ENCODE data around the gene RGS6.
A peak's percentile ranks its signal among the peaks of the same experiment; 100 is the strongest.

Gene RGS6

DNA sequence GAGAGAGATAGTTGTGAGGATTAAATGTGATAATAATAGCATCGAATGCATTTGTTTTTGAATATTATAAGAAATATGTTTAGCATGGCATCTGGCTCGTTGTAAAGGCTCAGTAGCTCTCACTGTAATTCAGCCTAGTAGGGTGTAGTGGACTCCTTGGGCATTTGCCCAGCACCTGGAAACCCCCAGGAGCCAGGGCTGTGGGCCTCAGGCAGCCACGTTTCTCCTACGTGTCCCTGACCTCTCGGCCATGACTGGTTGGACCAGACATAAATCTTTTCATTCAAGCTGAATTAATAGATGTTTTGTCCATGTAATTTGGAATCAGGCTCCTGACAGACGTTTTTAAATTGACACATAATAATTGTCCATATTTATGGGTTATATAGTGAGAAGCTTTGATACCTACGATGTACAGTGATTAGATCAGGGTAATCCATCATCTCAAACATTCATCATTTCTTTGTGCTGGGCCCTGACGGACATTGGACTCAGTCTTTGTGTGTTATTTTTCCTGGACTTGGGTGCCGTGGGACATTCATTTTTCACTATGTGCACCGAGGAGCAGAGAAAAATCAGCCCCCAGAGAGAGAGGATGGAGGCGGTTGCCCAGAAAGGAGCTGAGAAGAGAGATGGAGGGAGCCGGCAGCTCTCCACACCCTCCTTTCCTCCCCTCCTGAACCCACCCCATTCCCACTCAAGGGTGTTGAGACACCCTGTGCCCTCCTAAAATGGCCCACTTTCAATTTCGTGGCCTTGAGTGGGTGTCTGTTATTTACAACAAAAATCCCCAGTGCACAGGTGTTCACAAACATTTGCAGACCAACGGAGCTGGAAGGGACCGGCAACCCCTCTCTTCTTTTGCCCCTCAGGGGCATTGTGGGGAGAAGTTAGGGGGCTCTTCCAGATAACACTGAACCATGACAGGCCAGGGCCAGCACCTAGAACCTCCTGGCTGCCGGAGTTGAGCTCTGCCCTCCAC lies 665.3 kb downstream of the RGS6 start:
- DNase-seq = no peak

DNA sequence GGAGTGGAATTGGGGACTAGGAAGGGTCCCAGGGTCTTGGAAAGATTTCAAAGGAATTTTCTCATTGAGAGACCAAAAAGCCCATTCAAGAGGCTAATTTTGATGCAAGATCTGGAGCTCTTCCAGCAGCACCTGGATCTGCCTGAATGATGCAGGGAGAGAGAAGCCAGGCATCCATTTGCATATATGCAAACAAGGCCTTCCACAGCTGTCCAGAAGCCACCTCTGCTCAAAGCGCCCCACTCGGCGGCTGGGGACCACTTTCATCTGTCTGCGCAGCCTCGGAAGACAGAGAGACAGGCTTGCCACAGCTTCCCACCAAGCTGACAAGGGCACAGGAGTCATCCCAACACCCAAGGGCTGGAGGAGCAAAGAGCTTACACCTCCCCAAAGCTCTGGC lies 666.1 kb downstream of the RGS6 start:
- DNase-seq = no peak

DNA sequence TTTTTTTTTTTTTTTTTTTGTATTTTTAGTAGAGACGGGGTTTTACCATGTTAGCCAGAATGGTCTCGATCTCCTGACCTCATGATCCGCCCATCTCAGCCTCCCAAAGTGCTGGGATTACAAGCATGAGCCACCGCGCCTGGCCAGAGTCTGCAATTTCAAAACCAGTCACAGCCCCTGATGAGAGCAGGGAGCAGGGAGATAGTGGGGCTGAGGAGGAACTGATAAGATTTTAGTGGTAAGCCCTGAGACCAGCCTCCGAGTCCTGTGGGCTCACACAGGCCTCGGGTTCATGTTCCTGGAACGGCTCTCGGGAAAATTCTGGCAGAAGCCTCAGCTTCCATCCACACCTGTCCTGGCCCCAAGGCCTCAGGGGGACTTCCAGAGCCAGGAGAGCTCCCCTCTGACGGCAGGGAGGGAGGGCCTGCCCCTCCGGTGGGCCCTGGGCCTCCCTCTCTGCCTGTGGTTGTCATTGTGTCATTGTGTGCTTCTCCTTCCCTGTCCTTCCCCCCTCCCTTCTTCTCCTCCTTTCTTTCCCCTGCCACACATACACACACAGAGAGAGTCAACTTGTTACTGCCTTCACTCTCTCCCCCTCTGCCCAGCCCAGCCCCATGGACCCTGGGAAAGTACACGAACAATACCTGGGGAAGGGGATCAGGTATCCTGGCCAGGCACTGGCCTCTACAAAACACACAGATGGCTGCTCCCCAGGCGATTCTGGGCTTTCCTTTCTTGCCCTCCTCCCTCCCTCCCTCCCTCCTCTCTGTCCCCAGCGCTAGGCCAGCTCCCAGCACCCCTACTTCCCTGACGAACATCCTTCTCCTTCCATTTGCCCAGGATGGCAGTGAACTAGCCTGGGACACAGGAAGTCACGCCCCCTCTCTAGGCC lies 667.6 kb downstream of the RGS6 start:
- DNase-seq = no peak

DNA sequence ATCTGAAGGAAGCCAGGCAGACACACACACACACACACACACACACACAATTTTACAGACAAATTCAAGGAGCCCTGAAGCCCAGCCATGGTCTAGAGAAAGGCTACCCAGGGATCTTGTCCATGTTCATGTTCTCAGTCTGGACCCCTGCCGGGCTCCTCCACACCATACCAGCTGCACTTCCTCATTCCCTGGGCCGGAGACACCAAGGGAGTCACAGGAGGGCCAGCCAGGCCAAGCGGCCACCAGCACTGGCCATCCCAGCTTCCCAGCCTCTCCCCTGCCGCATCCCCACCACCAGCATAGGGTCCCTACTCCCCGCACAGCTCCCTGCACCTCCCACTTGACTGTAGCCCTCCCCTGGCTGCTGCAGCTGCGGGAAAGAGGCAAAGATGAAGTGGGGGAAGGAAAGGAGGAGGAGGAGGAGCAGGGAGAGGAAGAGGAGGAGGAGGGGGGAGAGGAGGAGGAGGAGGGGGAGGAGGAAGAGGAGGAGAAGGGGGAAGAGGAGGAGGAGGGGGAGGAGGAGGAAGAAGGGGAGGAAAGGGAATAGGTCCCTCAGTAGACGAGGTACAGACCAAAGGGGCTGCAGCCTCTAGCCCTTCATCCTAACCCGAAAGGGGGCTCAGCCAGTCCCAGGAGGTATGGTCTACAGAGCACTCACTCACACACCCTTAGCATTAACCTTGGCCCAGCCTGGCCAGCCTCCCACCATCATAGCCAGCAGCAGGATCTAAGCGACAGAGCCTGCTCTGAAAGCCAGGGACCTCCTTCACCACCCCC lies 668.5 kb downstream of the RGS6 start:
- DNase-seq = no peak

DNA sequence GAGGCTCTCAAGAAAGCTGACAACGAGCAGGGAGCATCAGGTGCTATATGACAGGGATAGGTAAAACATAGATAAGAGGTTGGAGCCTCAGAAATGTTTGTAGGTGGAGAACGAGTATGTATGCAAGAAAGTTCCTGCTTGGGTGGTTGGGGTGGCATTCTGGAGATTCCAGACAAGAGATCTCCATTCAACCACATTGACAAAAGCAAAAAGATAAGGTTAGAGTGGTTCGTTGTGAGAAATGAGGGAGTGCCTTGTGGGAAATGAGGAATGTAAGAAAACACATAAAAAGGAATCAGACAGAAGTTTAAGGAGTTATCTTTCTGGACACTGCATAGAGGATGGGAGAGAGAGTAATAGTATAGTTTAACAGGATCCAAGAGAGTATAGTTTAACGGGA lies 671.4 kb downstream of the RGS6 start:
- no peak for DNase-seq

DNA sequence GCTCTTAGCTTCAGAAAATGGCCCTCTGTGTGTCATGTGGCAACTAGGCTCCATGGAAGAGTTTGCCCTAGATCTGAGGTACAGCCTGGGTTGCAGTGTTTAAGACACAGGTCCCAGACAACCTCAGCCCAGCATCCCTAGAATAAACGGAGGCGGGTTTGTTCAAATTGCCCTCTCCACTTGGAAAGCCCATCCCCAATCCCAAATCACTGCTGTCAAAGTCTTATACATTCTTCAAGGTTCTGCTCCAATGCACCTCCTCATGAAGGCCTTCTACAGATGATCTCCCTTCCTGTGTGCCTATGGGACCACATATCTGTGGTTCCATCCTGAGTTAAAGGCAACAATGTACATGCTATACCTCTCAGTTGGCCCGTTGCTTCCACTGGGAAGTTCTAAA lies 671.9 kb downstream of the RGS6 start:
- no peak for DNase-seq

DNA sequence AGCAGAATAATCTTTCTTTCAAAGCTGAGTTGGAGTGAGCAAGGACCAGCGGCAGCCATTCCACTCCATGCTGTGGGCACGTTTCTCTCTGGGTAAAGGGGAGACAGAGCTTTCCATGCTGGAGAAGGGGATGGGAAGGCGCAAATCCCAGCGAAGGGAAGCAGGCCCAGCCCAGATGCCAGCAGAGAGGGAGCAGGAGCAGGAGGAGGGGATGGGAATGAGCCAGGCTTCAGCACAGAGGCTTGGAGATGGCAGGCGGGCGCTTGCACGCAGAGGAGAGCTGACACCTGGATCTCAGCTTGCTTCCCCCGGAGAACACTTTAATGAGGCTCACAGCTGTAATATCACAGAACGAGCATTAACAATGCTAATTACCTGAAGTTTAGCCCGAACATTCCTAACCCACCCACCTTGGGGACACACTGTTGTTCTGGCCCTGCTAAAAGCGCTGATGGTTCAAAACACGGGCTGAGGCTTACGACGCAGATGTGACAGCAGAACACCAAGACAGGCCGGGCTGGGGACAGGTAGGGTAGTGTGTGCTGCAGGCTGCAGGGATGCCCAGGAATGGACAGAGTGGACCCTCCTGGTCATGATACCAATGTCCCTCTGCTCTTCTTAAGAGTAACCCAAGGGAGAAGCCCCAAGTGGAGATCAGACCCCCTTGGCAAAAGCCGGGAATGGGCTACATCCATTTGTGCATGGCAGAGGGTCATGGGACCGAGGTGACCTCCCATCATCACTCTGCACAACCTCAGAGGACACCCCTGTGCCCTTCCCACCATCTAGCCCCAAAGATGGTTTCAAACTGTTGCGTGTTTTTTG lies 673.1 kb downstream of the RGS6 start:
- no peak for DNase-seq

DNA sequence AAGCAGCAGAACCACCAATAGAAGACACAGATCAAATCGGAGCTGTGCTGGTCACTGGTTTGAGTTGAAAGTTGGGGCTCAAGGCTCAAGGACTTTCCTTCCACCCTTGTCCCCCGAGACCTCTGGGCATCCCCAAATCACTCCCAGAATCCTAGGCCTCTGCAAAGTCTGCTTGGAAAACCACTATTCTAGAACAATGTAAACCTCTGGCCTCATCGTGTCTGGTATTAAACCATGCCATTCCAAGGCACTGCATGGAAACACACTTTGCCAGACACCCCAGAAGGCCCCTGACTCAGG lies 673.6 kb downstream of the RGS6 start:
- no peak for DNase-seq

DNA sequence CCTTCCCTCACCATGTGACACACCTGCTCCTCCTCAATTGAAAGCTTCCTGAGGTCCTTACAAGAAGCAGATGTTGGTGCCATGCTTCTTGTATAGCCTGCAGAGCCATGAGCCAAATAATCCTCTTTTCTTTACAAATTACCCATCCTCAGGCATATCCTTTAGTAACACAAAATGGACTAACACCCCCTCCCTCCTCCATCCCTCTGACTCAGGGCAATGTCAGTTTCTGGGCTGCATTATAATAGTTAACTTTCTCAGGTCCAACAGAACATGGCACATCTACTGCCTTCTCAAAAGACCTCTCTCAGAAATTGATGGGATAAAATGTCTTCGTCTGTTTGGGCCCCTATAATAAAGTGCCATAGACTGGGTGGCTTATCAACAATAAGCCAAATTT lies 674.6 kb downstream of the RGS6 start:
- no peak for DNase-seq

DNA sequence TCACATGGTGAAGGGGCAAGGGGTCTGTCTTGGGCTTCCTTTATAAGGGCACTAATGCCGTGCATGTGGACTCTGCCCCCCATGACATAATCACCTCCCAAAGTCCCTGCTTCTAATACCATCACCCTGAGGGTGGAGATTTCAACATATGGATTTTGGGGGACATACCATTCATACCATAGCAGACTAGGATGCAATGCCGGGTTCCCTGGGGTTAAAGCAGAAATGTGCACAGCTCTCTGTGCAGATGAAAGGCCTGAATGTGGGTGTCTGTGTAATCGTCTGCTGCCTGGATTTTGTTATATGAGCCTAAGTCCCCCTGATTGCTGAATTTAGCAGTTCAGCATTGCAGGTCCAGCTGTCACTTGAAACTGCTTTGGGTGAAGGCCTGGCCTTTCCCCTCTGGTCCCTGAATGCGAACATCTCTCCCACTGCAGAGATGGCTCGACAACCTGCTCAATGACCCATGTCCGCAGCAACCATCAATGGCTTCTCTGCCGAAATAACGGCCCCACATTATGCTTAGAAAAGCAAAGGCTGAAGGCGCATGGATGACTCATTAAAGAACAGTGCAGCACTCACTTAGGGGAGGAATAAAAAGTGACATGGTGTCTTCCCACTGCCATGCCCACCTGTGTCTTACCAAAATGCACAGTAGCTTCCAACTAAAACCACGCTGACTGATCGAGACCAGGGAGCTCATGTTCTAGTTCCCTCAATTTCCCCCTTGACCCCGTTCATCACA lies 675.3 kb downstream of the RGS6 start:
- no peak for DNase-seq

DNA sequence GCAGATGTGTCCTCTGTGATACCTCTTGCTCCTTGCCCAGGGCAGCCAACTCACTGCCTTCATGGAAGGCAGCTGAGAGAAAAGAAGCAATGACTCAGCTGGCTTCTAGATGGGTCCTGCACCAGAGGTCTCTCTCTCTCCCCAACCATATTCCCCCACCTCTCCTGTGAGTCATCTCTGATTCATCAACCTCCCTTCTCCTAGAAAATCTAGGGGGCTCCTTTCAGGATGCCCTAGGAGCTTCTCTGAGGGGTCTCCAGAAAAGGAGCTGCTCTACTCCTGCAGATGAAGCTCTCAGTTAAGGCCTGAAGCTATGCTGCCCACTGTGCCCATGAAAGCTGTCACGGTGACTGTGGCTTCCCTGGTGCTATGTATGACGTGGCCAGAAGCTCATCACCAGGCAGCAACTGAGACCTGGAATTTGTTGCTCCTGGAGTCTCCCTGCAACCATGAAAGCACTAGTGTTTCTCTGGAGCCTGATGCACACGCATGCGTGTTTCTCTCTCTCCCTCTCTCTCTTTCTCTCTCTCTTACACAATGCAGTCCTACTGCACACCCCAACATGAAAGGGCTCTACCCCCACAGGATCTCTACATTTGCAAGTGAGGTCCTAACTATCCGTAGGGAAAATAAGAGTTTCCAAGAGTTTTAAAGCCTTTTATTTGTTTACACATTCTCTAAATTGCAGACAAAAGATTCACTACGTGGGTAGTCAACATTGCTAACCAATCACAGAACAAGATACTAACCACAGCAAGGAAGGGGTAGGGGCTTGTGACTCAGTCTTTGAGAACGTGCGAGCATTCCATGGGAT lies 676.4 kb downstream of the RGS6 start:
- no peak for DNase-seq

DNA sequence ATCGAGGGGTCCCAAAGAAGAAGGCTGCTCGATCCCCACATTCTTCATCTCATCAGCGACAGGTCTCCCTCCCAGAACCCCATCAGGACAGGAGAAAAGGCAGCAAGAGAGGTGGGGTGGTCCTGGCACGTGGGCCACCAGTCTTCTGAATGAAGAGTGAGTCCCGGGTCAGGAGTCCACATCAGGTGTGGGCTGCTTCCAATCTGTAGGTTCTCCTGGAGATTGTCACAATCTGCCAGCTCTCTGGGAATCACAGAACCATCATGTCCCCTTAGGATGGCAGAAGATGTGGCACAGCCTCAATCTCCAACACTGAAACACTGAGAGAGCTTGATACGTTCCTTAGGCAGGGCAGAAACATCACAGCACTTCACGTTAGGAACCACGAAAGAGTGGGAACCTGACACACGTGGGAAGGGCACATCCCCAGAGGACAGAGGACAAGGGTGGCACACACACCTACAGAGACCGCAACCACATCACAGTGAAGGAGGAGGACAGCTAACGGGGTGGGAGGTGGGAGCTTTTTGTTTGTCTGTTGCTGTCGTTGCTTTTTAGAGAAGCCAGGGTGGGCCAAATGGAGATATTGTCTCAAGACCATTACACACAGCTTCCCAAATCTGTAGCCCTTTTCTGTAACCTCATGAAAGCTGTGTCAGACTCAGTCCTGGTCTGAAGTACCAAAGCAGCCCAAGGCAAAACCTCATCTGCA lies 677.1 kb downstream of the RGS6 start:
- no peak for DNase-seq

DNA sequence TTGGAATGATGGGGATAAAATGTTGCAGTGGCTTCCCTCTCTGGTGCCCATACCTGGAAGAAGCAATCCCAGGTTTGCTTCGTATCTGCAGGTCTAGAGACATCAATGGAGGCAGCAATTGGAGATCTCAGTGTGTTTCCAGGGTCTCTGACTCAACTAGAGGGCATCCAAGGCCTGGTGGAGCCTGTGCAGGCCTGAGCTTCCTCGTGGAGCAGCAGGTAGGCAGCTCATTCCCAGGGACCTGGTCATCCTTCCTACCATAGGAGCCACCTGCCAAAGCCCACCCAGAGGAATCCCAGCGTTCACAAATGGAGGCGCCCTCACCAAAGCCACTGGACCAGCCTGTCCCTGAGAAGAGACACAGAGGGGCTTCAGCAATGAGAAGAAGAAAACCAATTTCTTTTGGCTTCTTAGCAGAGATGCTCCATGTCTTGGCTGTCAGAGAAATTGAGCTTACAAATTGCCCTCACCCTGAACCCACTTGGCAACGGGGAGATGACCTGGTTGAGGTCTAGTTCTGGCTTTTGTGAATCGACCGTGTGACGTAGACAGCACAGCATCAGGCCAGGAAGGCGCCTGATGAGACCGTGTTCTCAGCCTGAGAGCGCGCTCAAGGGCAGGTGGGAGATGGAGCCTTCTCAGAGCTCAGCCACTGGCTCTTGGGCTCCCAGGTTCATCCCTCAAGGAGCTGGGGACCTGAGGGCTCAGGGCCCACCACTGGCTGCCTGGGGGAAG lies 678.0 kb downstream of the RGS6 start:
- DNase-seq = no peak

DNA sequence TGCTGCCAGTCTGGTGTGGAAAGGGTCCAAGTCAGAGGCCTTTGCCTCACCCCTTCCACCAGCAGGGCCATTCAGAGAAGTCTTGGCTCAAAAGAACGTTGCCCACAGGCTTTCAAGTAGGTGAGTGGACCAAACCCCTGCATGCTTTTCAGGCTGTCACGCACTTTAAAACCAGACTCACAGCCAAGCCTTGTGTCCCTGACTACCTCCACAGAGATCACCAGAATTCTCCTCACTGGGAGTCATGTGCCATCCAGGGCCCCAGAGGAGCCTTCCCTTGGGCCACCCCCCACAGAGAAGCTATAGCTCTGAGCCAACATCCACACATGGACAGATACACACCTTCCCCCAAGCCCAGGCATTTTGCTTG lies 678.6 kb downstream of the RGS6 start:
- no peak for DNase-seq

DNA sequence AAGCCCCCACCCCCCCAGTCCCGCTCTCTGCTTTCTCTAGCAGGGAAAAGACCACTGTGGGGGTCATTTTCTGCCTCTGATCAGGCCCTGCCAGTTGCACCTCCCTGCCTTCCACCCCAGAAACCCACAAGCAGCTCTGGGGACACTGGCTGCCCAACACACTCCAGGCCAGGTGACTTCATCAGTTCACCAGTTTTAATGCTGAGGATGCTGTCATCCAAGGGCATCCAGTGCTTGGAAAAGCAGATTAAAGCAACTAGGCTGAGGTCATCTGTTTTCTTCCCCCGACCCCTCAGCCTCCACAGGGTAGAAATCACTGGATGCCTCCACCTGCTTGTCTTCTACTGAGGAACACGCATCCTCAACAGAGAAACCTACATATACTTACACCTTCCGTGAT lies 679.3 kb downstream of the RGS6 start:
- no peak for DNase-seq

DNA sequence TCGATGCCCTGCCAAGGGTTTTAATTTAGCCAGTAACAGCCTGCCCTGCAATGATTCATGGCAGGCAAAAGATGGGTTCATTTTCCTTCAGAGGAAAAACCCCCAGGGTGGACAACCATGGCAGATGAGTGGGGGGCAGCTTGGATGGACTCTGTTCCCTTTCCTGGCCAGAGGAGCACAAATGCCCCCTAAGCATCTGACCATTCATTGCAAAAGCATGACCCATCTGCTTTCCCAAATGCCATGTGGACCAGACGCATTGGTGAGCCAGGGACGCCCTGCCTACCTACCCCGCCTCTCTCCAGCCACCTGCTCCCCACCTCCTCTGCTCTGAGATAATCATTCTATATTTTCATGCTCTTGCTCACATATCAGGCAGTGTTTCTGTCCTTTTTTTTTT lies 679.8 kb downstream of the RGS6 start:
- DNase-seq = no peak

DNA sequence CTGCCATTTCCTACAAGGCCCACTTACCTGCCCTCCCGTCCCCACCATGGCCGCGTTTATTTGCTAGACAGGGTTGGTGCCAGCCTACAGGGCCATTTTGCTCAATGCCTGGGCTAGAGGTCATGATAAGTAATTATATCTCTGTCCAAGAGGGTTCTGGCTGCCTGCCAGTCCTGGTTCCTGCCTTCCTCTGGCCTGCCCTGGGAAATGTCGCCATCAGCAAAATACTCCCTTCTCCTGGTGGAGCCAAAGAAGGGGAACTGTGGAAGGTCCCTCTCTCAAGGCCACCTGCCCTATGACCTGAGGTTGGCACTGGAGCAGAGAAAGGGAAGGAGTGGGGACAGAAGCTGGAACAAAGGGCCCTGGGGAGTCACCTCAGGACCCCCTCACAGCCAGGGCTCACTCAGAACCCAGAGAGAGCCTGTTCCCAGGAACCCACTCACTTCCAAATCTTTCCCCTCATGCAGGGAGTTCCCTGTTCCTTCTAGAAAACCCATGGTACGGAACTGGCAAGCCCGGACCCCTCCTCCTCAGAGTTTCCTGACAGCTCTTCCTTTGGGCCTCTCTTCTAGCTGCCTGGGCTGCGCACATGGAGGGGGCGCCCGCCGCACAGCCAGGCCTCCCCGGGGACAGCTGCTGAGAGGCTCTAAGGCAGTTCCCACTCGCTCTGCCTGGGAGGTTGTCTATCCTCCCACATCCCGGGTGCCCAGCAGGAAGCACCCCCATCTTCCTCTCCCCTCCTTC lies 681.2 kb downstream of the RGS6 start:
- DNase-seq = peak; percentile 42

DNA sequence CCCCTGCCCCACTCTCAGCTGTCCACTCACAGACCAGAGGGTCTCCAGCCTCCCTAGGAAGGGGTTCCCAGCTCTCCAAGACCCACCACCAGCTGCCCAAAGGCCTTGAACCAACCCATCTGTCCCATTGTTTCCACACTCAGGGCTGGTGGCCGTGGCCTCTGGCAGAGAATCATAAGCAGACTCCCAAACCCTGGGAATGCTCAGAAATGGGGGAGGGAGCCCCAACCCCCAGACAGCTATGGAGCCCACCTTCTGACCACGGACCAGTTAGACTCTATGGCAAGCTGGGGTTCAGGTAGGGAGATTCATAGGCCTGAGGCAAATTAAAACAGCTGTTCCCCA lies 681.7 kb downstream of the RGS6 start:
- DNase-seq = no peak

DNA sequence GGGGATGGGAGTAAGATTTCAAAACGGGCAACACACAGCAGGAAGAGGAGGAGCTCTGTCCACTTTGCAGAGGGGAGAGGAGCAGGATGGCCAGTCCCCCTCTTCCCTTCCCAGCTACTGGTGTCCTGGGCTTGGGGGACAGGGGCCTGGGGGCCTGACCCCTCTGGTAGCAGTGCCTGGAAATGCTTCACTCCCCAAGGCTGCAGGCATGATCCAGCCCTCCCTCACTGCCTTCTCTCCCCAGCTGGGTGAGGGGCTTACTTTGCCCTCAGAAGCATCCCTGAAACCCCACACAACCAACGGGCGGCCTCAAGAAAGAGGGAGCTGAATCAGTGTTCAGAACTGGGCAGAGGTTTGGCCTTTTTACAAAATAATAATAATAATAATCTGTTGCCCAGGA lies 682.1 kb downstream of the RGS6 start:
- DNase-seq = no peak
